MM.1S (cell line): ENCODE measurements around the gene CCDC87.
"Not testable (repeated sequence)": the region's sequence is repeated elsewhere in the genome, so short reads cannot be mapped to it uniquely, and the experiment has no call there.

ENCODE experiments used
- DNase-seq: peaks from one replicate; pipeline ENCODE4 v3.0.0-alpha.2; 2015
- H2AFZ ChIP-seq: fragments of 300-600 bp; sonication (generic); 2 replicates; pipeline ENCODE4 v1.6.0; 2016; ENCODE audit warnings: antibody characterized with exemption, low read length
- H3F3A ChIP-seq: fragments of 300-600 bp; sonication (generic); 2 replicates; pipeline ENCODE4 v1.6.1; 2016; ENCODE audit warnings: mild to moderate bottlenecking, antibody characterized with exemption, low read length, moderate library complexity, mixed read lengths; ENCODE audit not compliant: insufficient read depth
- H3K27ac ChIP-seq: fragments of 300-600 bp; sonication (generic); 2 replicates; pipeline ENCODE4 v1.5.1; 2016; ENCODE audit warnings: mild to moderate bottlenecking, low read length
- H3K27me3 ChIP-seq: fragments of 300-600 bp; sonication (generic); replicated peaks from 2 replicates; pipeline ENCODE4 v1.6.0; 2016; ENCODE audit warnings: low read length; ENCODE audit not compliant: insufficient read depth
- H3K36me3 ChIP-seq: fragments of 300-600 bp; sonication (generic); replicated peaks from 2 replicates; pipeline ENCODE4 v1.6.1; 2016; ENCODE audit warnings: mild to moderate bottlenecking, low read length, mixed read lengths; ENCODE audit not compliant: insufficient read depth
- H3K4me1 ChIP-seq: fragments of 300-600 bp; sonication (generic); 2 replicates; pipeline ENCODE4 v1.6.1; 2016; ENCODE audit warnings: low read length, mixed read lengths
- H3K4me2 ChIP-seq: fragments of 300-600 bp; sonication (generic); 2 replicates; pipeline ENCODE4 v1.6.0; 2016; ENCODE audit warnings: low read depth, low read length
- H3K4me3 ChIP-seq: fragments of 300-600 bp; sonication (generic); 2 replicates; pipeline ENCODE4 v1.5.1; 2016; ENCODE audit warnings: low read length, mixed read lengths
- H3K79me2 ChIP-seq: fragments of 300-600 bp; sonication (generic); 2 replicates; pipeline ENCODE4 v1.6.1; 2016; ENCODE audit warnings: mixed run types, low read length, mixed read lengths
- H3K9ac ChIP-seq: fragments of 300-600 bp; sonication (generic); 2 replicates; pipeline ENCODE4 v1.6.1; 2016; ENCODE audit warnings: low read length, mixed read lengths
- H3K9me2 ChIP-seq: fragments of 300-600 bp; sonication (generic); replicated peaks from 2 replicates; pipeline ENCODE4 v1.6.1; 2016; ENCODE audit warnings: mild to moderate bottlenecking, low read length, mixed read lengths; ENCODE audit not compliant: insufficient read depth
- H3K9me3 ChIP-seq: fragments of 300-600 bp; sonication (generic); replicated peaks from 2 replicates; pipeline ENCODE4 v1.6.1; 2016; ENCODE audit warnings: mild to moderate bottlenecking, low read length, mixed read lengths; ENCODE audit not compliant: insufficient read depth
- H4K20me1 ChIP-seq: fragments of 300-600 bp; sonication (generic); 2 replicates; pipeline ENCODE4 v1.6.1; 2016; ENCODE audit warnings: mild to moderate bottlenecking, low read length, moderate library complexity, mixed read lengths; ENCODE audit not compliant: insufficient read depth
- CTCF ChIP-seq: fragments of 300-600 bp; sonication (generic); IDR thresholded peaks from 2 replicates; pipeline ENCODE4 v1.5.1; 2016; ENCODE audit warnings: antibody characterized with exemption, low read length, mixed read lengths
- EZH2 ChIP-seq: fragments of 300-600 bp; sonication (generic); optimal IDR thresholded peaks from 2 replicates; pipeline ENCODE3; 2017; ENCODE audit warnings: low read depth, mild to moderate bottlenecking, antibody characterized with exemption, low read length, mixed read lengths
- EZH2phosphoT487 ChIP-seq: fragments of 300-600 bp; sonication (generic); IDR thresholded peaks from 2 replicates; pipeline ENCODE4 v1.6.1; 2018; ENCODE audit warnings: antibody characterized with exemption, low read length

CCDC87 gene

GRCh38 chr11:66582565-66583147 is 10.2 kb downstream of the CCDC87 start:
- not testable (repeated sequence) for H2AFZ ChIP-seq, H3K9me2 ChIP-seq, H3K4me1 ChIP-seq, H3K36me3 ChIP-seq, H3K4me3 ChIP-seq, H3K9ac ChIP-seq, H4K20me1 ChIP-seq, H3F3A ChIP-seq, DNase-seq, H3K79me2 ChIP-seq, H3K4me2 ChIP-seq, H3K9me3 ChIP-seq, H3K27ac ChIP-seq
- H3K27me3 ChIP-seq, result peaks cover 14% of the 10 kb centered on the region; the same call in 1 of the 2 replicates

- no peak overlapping the region for H3K4me2 ChIP-seq
- no peak overlapping the region for H3K4me3 ChIP-seq
- no peaks in the 10 kb centered on the region for H3K79me2 ChIP-seq
- no peaks in the 10 kb centered on the region for H3K9me2 ChIP-seq
- no peak overlapping the region for H3K9ac ChIP-seq
- H3K27ac ChIP-seq, result no peak overlapping the region
- H3F3A ChIP-seq, result no peaks in the 10 kb centered on the region
- H3K36me3 ChIP-seq, result no peaks in the 10 kb centered on the region
- no peaks in the 10 kb centered on the region for H3K4me1 ChIP-seq
- TF ChIP-seq EZH2, result no peak
- TF ChIP-seq CTCF, result no peak
- no peak for TF ChIP-seq EZH2phosphoT487
- no peak for DNase-seq
- H3K9me3 ChIP-seq, result no peaks in the 10 kb centered on the region
- H4K20me1 ChIP-seq, result no peaks in the 10 kb centered on the region
- peaks cover 14% of the 10 kb centered on the region; the same call in 1 of the 2 replicates for H3K27me3 ChIP-seq
- no peak overlapping the region for H2AFZ ChIP-seq
Observed at GRCh38 chr11:66581261-66581660, 11.6 kb downstream of the CCDC87 start.

- no peaks in the 10 kb centered on the region for H3K36me3 ChIP-seq
Observed at GRCh38 chr11:66580803-66581202, 12.1 kb downstream of the CCDC87 start.

More at GRCh38 chr11:66580803-66581202, 12.1 kb downstream of the CCDC87 start:
- H3K9me2 ChIP-seq, result no peaks in the 10 kb centered on the region
- no peak overlapping the region for H3K4me2 ChIP-seq
- H3K4me1 ChIP-seq, result no peaks in the 10 kb centered on the region
- H3K9me3 ChIP-seq, result no peaks in the 10 kb centered on the region
- no peaks in the 10 kb centered on the region for H3F3A ChIP-seq
- no peaks in the 10 kb centered on the region for H4K20me1 ChIP-seq
- no peak for DNase-seq
- H3K4me3 ChIP-seq, result no peak overlapping the region
- TF ChIP-seq CTCF (no peak), EZH2phosphoT487 (no peak), EZH2 (no peak)
- H3K27me3 ChIP-seq, result peaks cover 16% of the 10 kb centered on the region; the same call in 1 of the 2 replicates
- H3K9ac ChIP-seq, result no peak overlapping the region
- no peak overlapping the region for H3K27ac ChIP-seq
- H2AFZ ChIP-seq, result no peak overlapping the region
- H3K79me2 ChIP-seq, result no peaks in the 10 kb centered on the region
